HepG2 (cell line): ENCODE measurements around the gene ADAMTSL3. TPM values are rescaled to one million over a fixed set of nuclear protein-coding genes. Genes with fewer than 3 reads are reported as not detected.

ENCODE experiments used
- ATAC-seq: fragments of 200-7000 bp; cut with Tn5 transposase; 3 replicates; pipeline ENCODE4 v1.9.1; 2020; ENCODE audit warnings: mild to moderate bottlenecking, moderate library complexity
- BruUV-seq: library from RNA; stranded (reverse); fragments of 400-500 nt; replicated peaks from 2 replicates; lab custom pipeline; 2021; lab: Mats Ljungman, UMichigan
- CTCF ChIA-PET: fragments of 300-600 bp; formaldehyde crosslinking; extraction: SDS; loops from one replicate; lab custom pipeline; 2021; ENCODE audit warnings: low total read pairs, inconsistent platforms, low intra/inter-chr PET ratio; lab: Yijun Ruan, JAX
- POLR2A ChIA-PET: fragments of 350-600 bp; sonication (Branson Sonifier 250); formaldehyde crosslinking; loops from one replicate; lab custom pipeline; 2020; ENCODE audit warnings: antibody characterized with exemption, inconsistent platforms; lab: Yijun Ruan, JAX
- DNase-seq: peaks from one replicate; pipeline ENCODE4 v3.0.0-alpha.2; 2015; ENCODE audit warnings: low spot score
- FAIRE-seq: peaks from 3 replicates; lab custom pipeline; 2011; peaks lifted over from hg19 to GRCh38; lab: Jason Lieb, UNC
- H2AFZ ChIP-seq: one replicate; pipeline ENCODE4 v1.6.1; 2011; ENCODE audit warnings: low read length, inconsistent platforms
- H3K27ac ChIP-seq: fragments of 300-600 bp; 3 replicates; pipeline ENCODE4 v1.8.0; 2011; ENCODE audit warnings: mixed run types, mild to moderate bottlenecking, mixed read lengths, low read length, inconsistent platforms; ENCODE audit not compliant: insufficient read depth; ENCODE audit errors: extremely low read length
- H3K27me3 ChIP-seq, 2 experiments: fragments of 200-600 bp in 1 of 2; 2 replicates in 1 of 2; 3 replicates in 1 of 2; pipeline versions ENCODE4 v1.6.0 to v1.8.0; 2011; ENCODE audit warnings: low read length in 2 of 2, mild to moderate bottlenecking in 2 of 2, moderate library complexity in 2 of 2, inconsistent platforms in 1 of 2; ENCODE audit not compliant: insufficient read depth in 2 of 2, control insufficient read depth in 1 of 2
- H3K36me3 ChIP-seq, 2 experiments: fragments of 200-600 bp in 1 of 2; replicated peaks in 1 of 2; 2 replicates in 1 of 2; 3 replicates in 1 of 2; pipeline versions ENCODE4 v1.5.1 to v1.8.0; 2011; ENCODE audit warnings: low read length in 2 of 2, inconsistent platforms in 1 of 2; ENCODE audit not compliant: insufficient read depth in 2 of 2, control insufficient read depth in 1 of 2
- H3K4me1 ChIP-seq: 2 replicates; pipeline ENCODE4 v1.5.1; 2012; ENCODE audit warnings: low read length, inconsistent platforms; ENCODE audit not compliant: insufficient read depth
- H3K4me2 ChIP-seq: 2 replicates; pipeline ENCODE4 v1.6.0; 2011; ENCODE audit warnings: low read depth, low read length, inconsistent platforms
- H3K4me3 ChIP-seq, 3 experiments: fragments of 200-600 bp in 1 of 3; sonication (generic), shearing (Covaris generic) in 1 of 3; replicated peaks in 1 of 3; 2 replicates each; pipeline ENCODE4 v1.5.1; 2011 to 2016; ENCODE audit warnings: low read length in 3 of 3, inconsistent platforms in 2 of 3, low read depth in 2 of 3, mild to moderate bottlenecking in 2 of 3, control low read depth in 1 of 3, mixed read lengths in 1 of 3; ENCODE audit not compliant: insufficient read depth in 1 of 3
- H3K79me2 ChIP-seq: one replicate; pipeline ENCODE4 v1.6.1; 2011; ENCODE audit warnings: low read length, inconsistent platforms; ENCODE audit not compliant: insufficient read depth
- H3K9ac ChIP-seq: 2 replicates; pipeline ENCODE4 v1.6.0; 2011; ENCODE audit warnings: mild to moderate bottlenecking, low read depth, low read length, inconsistent platforms; ENCODE audit not compliant: insufficient read depth
- H3K9me3 ChIP-seq: 2 replicates; pipeline ENCODE4 v1.5.1; 2012; ENCODE audit warnings: mild to moderate bottlenecking, low read length
- H4K20me1 ChIP-seq: 2 replicates; pipeline ENCODE4 v1.6.0; 2011; ENCODE audit warnings: inconsistent platforms, mild to moderate bottlenecking, low read length, moderate library complexity; ENCODE audit not compliant: insufficient read depth
- BCL3 ChIP-seq: sonication (generic); formaldehyde crosslinking; IDR thresholded peaks from 2 replicates; pipeline ENCODE4 v1.5.1; 2020; ENCODE audit warnings: mild to moderate bottlenecking, missing genetic modification reagents, moderate library complexity
- GATA4 ChIP-seq: sonication (generic); IDR thresholded peaks from 2 replicates; pipeline ENCODE4 v1.6.1; 2016; ENCODE audit warnings: antibody characterized with exemption, low read depth, borderline replicate concordance
- KLF11 ChIP-seq: IDR thresholded peaks from 2 replicates; pipeline ENCODE4 v1.6.1; 2016; ENCODE audit warnings: missing compliant biosample characterization
- LRRFIP1 ChIP-seq: sonication (generic); formaldehyde crosslinking; conservative IDR thresholded peaks from 2 replicates; pipeline ENCODE4 v1.4.0; 2020; ENCODE audit warnings: missing genetic modification reagents
- MEIS1 ChIP-seq: sonication (generic); formaldehyde crosslinking; IDR thresholded peaks from 2 replicates; pipeline ENCODE4 v1.9.0; 2021; ENCODE audit warnings: mild to moderate bottlenecking, missing genetic modification reagents, moderate library complexity, borderline replicate concordance
- PAF1 ChIP-seq: IDR thresholded peaks from 2 replicates; pipeline ENCODE4 v1.6.1; 2016; ENCODE audit warnings: missing genetic modification reagents, missing compliant biosample characterization
- RCOR2 ChIP-seq: IDR thresholded peaks from 2 replicates; pipeline ENCODE4 v1.6.1; 2016; ENCODE audit warnings: missing biosample characterization, missing genetic modification reagents
- RELA ChIP-seq: sonication (generic); formaldehyde crosslinking; IDR thresholded peaks from 2 replicates; pipeline ENCODE4 v1.4.0; 2020; ENCODE audit warnings: missing genetic modification reagents
- REPIN1 ChIP-seq: sonication (generic); formaldehyde crosslinking; IDR thresholded peaks from 2 replicates; pipeline ENCODE4 v1.8.0; 2022; ENCODE audit warnings: missing genetic modification reagents, low read depth, mild to moderate bottlenecking, borderline replicate concordance
- SP1 ChIP-seq, 2 experiments: fragments of 450-650 bp in 1 of 2; sonication (generic) in 1 of 2; formaldehyde crosslinking in 1 of 2; IDR thresholded peaks; 2 replicates each; pipeline versions ENCODE4 v1.4.0 to v1.6.1; 2016 to 2020; ENCODE audit warnings: missing genetic modification reagents in 1 of 2
- XBP1 ChIP-seq: sonication (generic); formaldehyde crosslinking; IDR thresholded peaks from 2 replicates; pipeline ENCODE4 v1.5.0; 2020; ENCODE audit warnings: missing genetic modification reagents
- YEATS2 ChIP-seq: sonication (generic); formaldehyde crosslinking; IDR thresholded peaks from 2 replicates; pipeline ENCODE4 v1.4.0; 2020; ENCODE audit warnings: missing genetic modification reagents, borderline replicate concordance
- ZNF136 ChIP-seq: sonication (generic); formaldehyde crosslinking; IDR thresholded peaks from 2 replicates; pipeline ENCODE4 v1.8.1; 2022; ENCODE audit warnings: low read depth, mild to moderate bottlenecking, moderate library complexity, missing genetic modification reagents
- ZNF292 ChIP-seq: sonication (generic); formaldehyde crosslinking; IDR thresholded peaks from 2 replicates; pipeline ENCODE4 v1.8.1; 2022; ENCODE audit warnings: mild to moderate bottlenecking, low read depth, missing genetic modification reagents, borderline replicate concordance
- ZNF782 ChIP-seq: sonication (generic); formaldehyde crosslinking; IDR thresholded peaks from 2 replicates; pipeline ENCODE4 v1.4.0; 2020; ENCODE audit warnings: missing genetic modification reagents, mild to moderate bottlenecking, borderline replicate concordance
- ZNF841 ChIP-seq: sonication (generic); formaldehyde crosslinking; IDR thresholded peaks from 2 replicates; pipeline ENCODE4 v1.8.1; 2023; ENCODE audit warnings: missing genetic modification reagents, borderline replicate concordance
- WGBS: methylation state at CpG from one replicate; pipeline ENCODE4 v1.1.6; 2017; ENCODE audit warnings: low lambda C conversion rate; 5-methylcytosine and 5-hydroxymethylcytosine counted together
- in situ Hi-C: cut with HindIII; loops from 2 replicates; pipeline ENCODE4 v1.10.0; 2017; ENCODE audit warnings: low pct_unique_long_range_greater_than_20kb; ENCODE audit not compliant: extremely low pct_ligation_motif_present
- intact Hi-C: fragments of 100-400 bp; cut with micrococcal nuclease; formaldehyde crosslinking; loops from one replicate; pipeline ENCODE4 v1.10.0; 2022; ENCODE audit not compliant: unreplicated experiment
- polyA plus RNA-seq, 8 experiments: library from polyadenylated mRNA; depleted of rRNA in 3 of 8; stranded (reverse) in 7 of 8; unstranded in 1 of 8; fragments of >200 nt; fragmentation: Illumina TruSeq in 4 of 8; extraction: Trizol in 4 of 8; gene quantifications; 2 replicates each; pipeline versions ENCODE4 v1.2.1 to v1.2.3, GENCODE V29; 2011 to 2016; ENCODE audit warnings: low read depth in 4 of 8, missing spikeins in 1 of 8, mixed read lengths in 1 of 8; ENCODE audit not compliant: insufficient read depth in 1 of 8
- total RNA-seq, 5 experiments: library from RNA; depleted of rRNA; stranded (reverse); fragments of >200 nt; fragmentation: Illumina TruSeq; extraction: Trizol; gene quantifications; 2 replicates each; pipeline ENCODE4 v1.2.3, GENCODE V29; 2016; ENCODE audit warnings: low read depth in 1 of 5

The ADAMTSL3 gene
- total and polyA plus RNA-seq, 2 of the 13 experiments (the other 11 are each of a cell fraction or from before 2014, with no cell fraction given) = 0.04 to 0.09 TPM

GRCh38 chr15:83955806-83956265 is 301.9 kb downstream of the ADAMTSL3 start:
- no peaks in the 10 kb centered on the region for H3K36me3 ChIP-seq
- H3K27ac ChIP-seq = no peak overlapping the region
- no peaks in the 10 kb centered on the region for H4K20me1 ChIP-seq
- intact Hi-C loops = no loop called here
- BruUV-seq = no TSS peak
- H3K27me3 ChIP-seq = no peaks in the 10 kb centered on the region
- no peak for FAIRE-seq
- no peak overlapping the region for H3K4me2 ChIP-seq
- H2AFZ ChIP-seq = no peak overlapping the region
- WGBS = 30% methylated on average over 1 of the region's 1 CpG
- POLR2A ChIA-PET = no interaction called here
- H3K4me3 ChIP-seq = no peak overlapping the region
- H3K4me1 ChIP-seq = no peaks in the 10 kb centered on the region
- TF ChIP-seq PAF1 (CRISPR knock-in tag) (no peak), XBP1 (CRISPR knock-in tag) (no peak), SP1 (IDR thresholded peaks at IDR 0.05) (no peak), SP1 (CRISPR knock-in tag; IDR thresholded peaks at IDR 0.05) (no peak), GATA4 (no peak), KLF11 (CRISPR knock-in tag) (no peak), RELA (CRISPR knock-in tag) (no peak), ZNF782 (CRISPR knock-in tag) (no peak), RCOR2 (no peak), MEIS1 (CRISPR knock-in tag) (no peak), LRRFIP1 (CRISPR knock-in tag) (no peak), ZNF136 (CRISPR knock-in tag) (no peak), ZNF292 (CRISPR knock-in tag) (no peak), BCL3 (no peak), YEATS2 (CRISPR knock-in tag) (no peak), ZNF841 (CRISPR knock-in tag) (no peak), REPIN1 (CRISPR knock-in tag) (no peak)
- TF ChIP-seq, all 625 proteins: peak for 0
- Histone ChIP-seq H3K9me3 (no peaks in the 10 kb centered on the region), H3K79me2 (no peaks in the 10 kb centered on the region), H3K9ac (no peak overlapping the region)
- ATAC-seq = no peak
- no peak for DNase-seq
- CTCF ChIA-PET = no interaction called here
- in situ Hi-C loops = no loop called here
